ENCODE results near the gene BET1L. TPM values are rescaled to one million over a fixed set of nuclear protein-coding genes. Genes with fewer than 3 reads are reported as not detected.

The BET1L gene
- total and polyA plus RNA-seq, 3 donors from 2014 or later = 43.7 to 79.9 (median 47.5) TPM

- intact Hi-C loops (cut with DNase I; ENCODE audit: low total_unique reads) = no loop called here
- H3K36me3 ChIP-seq (ENCODE audit: low read depth, missing control alignments) = no peaks in the 10 kb centered on the region
- no peak for TF ChIP-seq POLR2A (IDR thresholded peaks at IDR 0.05)
- TF ChIP-seq, protein P1, sequence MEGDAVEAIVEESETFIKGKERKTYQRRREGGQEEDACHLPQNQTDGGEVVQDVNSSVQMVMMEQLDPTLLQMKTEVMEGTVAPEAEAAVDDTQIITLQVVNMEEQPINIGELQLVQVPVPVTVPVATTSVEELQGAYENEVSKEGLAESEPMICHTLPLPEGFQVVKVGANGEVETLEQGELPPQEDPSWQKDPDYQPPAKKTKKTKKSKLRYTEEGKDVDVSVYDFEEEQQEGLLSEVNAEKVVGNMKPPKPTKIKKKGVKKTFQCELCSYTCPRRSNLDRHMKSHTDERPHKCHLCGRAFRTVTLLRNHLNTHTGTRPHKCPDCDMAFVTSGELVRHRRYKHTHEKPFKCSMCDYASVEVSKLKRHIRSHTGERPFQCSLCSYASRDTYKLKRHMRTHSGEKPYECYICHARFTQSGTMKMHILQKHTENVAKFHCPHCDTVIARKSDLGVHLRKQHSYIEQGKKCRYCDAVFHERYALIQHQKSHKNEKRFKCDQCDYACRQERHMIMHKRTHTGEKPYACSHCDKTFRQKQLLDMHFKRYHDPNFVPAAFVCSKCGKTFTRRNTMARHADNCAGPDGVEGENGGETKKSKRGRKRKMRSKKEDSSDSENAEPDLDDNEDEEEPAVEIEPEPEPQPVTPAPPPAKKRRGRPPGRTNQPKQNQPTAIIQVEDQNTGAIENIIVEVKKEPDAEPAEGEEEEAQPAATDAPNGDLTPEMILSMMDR (IDR thresholded peaks at IDR 0.05) = no peak
- no peaks in the 10 kb centered on the region for H3K9me3 ChIP-seq
- H3K27ac ChIP-seq = no peak overlapping the region
- H3K4me1 ChIP-seq = no peaks in the 10 kb centered on the region
- WGBS, 2 donors = 89 to 94% methylated on average over 7 of the region's 7 CpGs
- DNase-seq = no peak
- H3K4me3 ChIP-seq = no peak overlapping the region
- H3K27me3 ChIP-seq = no peaks in the 10 kb centered on the region
These were observed 17.2 kb upstream of the BET1L start for GRCh38 chr11:224424-224823.

GRCh38 chr11:223884-224283 is 16.7 kb upstream of the BET1L start:
- Histone ChIP-seq H3K4me3 (no peak overlapping the region), H3K9me3 (no peaks in the 10 kb centered on the region), H3K4me1 (no peaks in the 10 kb centered on the region), H3K27me3 (no peaks in the 10 kb centered on the region), H3K27ac (no peak overlapping the region), H3K36me3 (ENCODE audit: low read depth, missing control alignments) (no peaks in the 10 kb centered on the region)
- no peak for DNase-seq
- 90 to 91% methylated on average over 9 of the region's 9 CpGs for WGBS, 2 donors
- intact Hi-C loops (cut with DNase I; ENCODE audit: low total_unique reads) = no loop called here
- no peak for TF ChIP-seq POLR2A (IDR thresholded peaks at IDR 0.05)
- TF ChIP-seq, protein P1 (IDR thresholded peaks at IDR 0.05) = no peak

- intact Hi-C loops (cut with DNase I; ENCODE audit: low total_unique reads) = no loop called here
- H3K27ac ChIP-seq = no peak overlapping the region
- DNase-seq = no peak
These were observed 16.0 kb upstream of the BET1L start for GRCh38 chr11:223026-223789.

GRCh38 chr11:221998-222789 is 15.0 kb upstream of the BET1L start:
- DNase-seq = no peak
- intact Hi-C loops (cut with DNase I; ENCODE audit: low total_unique reads) = no loop called here
- WGBS, 2 donors = 90 to 98% methylated on average over 14 of the region's 14 CpGs
- H3K9me3 ChIP-seq = no peaks in the 10 kb centered on the region
- no peak overlapping the region for H3K4me3 ChIP-seq
- TF ChIP-seq POLR2A (IDR thresholded peaks at IDR 0.05) = no peak
- TF ChIP-seq, protein P1 (IDR thresholded peaks at IDR 0.05) = no peak
- H3K36me3 ChIP-seq (ENCODE audit: low read depth, missing control alignments) = no peaks in the 10 kb centered on the region
- H3K27ac ChIP-seq = no peak overlapping the region
- no peaks in the 10 kb centered on the region for H3K4me1 ChIP-seq
- no peaks in the 10 kb centered on the region for H3K27me3 ChIP-seq

More at GRCh38 chr11:223026-223789, 16.0 kb upstream of the BET1L start:
- H3K9me3 ChIP-seq = no peaks in the 10 kb centered on the region
- H3K4me3 ChIP-seq = no peak overlapping the region
- H3K4me1 ChIP-seq = no peaks in the 10 kb centered on the region
- WGBS, 2 donors = 79 to 88% methylated on average over 15 to 16 of the region's 16 CpGs
- H3K36me3 ChIP-seq (ENCODE audit: low read depth, missing control alignments) = no peaks in the 10 kb centered on the region
- TF ChIP-seq POLR2A (IDR thresholded peaks at IDR 0.05) = no peak
- TF ChIP-seq, protein P1 (IDR thresholded peaks at IDR 0.05) = no peak
- no peaks in the 10 kb centered on the region for H3K27me3 ChIP-seq
